Testis (tissue), 2 donors: ENCODE measurements around the gene RESF1.

Experiments used
- CTCF ChIP-seq, 3 experiments: fragments of 450-650 bp in 2 of 3; fragments of 200-600 bp in 1 of 3; sonication (generic) in 1 of 3; IDR thresholded peaks; one replicate each; pipeline ENCODE4 v1.5.1; 2016 to 2019; ENCODE audit warnings: antibody characterized with exemption in 3 of 3, mild to moderate bottlenecking in 2 of 3, moderate library complexity in 1 of 3
- POLR2A ChIP-seq: fragments of 450-650 bp; IDR thresholded peaks from one replicate; pipeline ENCODE4 v1.6.1; 2017; ENCODE audit warnings: antibody characterized with exemption, mild to moderate bottlenecking, moderate library complexity

DNA sequence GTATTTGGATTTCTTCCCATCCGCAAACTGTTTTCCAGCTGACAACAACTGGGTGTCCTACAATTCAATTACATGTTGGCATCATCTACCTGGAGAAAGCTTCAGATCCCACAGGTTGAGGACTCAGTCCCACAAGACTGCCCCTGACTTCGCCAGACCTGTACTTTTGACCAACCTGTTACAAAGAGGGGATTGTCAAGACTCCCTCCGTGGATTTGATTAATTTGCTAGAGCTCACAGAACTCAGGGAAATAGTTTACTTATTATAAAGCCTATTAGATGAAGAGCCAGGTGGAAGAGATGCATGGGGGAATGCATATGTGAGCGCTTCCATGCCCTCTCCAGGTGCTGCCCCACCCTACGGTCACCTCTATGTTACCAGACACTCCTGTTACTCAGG is 14.6 kb downstream of the RESF1 start:
- TF ChIP-seq POLR2A (no peak), CTCF (IDR thresholded peaks at IDR 0.05) (no peak)
